Fibroblast of gingiva (primary cell): Measurements from ENCODE around the gene SPATA16.
"Not testable (repeated sequence)": the region's sequence is repeated elsewhere in the genome, so short reads cannot be mapped to it uniquely, and the experiment has no call there.

Experiments
- DNase-seq: peaks from one replicate; pipeline ENCODE4 v3.0.0-alpha.2; 2011; ENCODE audit warnings: low read depth

SPATA16 gene

DNA sequence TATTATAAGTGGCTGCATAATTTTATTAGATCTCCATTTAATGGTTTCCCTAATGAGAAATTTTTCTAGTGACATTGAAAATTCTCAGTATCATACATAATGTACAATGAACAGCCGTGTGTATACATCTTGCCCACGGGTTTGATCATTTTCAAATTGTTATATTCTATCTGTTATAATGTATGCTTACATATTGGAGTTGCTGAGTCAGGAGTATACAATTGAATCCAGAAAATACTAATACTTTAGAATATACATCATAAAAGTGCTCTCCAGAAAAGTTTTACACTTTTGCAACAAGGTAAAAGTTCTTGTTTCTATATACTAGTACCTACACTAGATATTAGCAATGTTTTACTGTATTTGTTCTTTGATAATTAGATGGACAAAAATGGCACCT, 82.8 kb downstream of the SPATA16 start:
- DNase-seq: no peak

DNA sequence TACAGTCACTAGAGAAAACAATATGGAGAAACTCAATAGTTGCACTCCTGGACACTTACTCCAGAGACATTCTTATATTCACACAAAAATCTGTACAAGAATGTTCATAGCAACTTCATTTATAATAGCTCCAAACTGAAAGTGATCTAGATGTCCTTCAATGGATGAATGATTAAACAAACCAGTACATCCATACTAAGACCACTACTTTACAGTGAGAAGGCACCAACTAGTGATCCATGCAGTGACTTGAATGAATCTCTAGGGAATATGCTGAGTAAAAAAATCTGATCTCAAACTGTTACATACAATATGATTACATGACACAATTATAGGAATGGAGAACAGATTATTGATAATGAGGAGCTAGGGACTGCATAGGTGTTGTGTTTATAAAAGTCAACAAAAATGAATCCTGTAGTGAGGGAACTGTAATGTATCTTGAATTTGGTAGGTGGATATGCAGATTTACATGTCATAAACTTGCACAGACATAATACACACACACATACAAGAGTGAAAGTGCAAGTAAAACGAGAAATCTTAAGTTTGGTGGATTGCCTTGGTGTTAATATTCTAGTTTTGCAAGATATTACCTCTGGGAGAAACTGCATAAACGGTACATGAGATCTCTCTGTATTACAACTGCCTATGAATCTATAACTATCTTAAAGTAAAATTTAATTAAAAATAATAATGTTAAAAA, 85.7 kb downstream of the SPATA16 start:
- DNase-seq: no peak

DNA sequence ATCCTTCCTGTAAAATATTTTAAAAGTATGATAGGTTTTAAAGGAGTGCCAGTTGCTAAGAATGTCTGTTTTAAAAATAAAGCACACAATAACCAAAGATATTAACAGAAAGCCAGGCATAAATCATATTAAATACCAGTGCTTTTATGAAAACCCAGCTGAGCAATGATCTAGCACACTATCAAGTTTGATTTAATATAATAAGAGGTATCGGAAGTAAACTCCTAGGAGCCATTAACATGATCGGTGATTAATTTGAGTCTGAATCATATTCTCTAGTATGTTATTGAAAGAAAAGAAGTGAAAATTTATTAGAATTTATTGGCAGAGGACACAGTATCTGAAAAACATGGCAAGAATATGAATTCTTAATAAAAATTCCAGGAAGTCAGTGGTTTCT, 91.7 kb downstream of the SPATA16 start:
- DNase-seq: no peak

DNA sequence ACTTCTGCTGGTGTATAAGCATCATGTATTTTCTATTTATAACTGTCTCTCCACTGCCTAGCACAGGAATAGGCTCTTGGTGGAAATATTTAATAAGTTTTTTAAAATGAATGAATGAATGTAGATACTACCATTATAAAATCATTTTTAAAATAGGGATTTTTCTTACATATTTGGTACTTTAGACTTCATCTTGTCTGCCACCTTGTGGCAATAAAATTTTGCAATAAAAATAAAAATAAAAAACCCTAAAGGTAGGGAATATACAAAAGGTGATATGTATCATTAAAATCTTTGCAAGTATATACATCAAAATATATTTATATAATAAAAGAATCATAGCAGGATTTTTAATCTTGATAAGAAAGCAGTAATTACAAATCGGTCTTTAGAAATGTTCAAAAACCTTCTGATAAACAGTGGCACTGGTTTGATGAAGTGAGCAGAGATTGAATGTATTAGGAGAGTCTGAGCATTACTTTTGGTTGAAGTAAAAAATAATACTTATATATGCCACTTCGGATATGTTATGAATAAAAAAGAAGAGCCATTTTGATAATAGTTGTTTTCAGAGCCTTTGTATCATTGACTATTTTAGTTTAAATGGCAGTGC, 95.2 kb downstream of the SPATA16 start:
- no peak for DNase-seq

DNA sequence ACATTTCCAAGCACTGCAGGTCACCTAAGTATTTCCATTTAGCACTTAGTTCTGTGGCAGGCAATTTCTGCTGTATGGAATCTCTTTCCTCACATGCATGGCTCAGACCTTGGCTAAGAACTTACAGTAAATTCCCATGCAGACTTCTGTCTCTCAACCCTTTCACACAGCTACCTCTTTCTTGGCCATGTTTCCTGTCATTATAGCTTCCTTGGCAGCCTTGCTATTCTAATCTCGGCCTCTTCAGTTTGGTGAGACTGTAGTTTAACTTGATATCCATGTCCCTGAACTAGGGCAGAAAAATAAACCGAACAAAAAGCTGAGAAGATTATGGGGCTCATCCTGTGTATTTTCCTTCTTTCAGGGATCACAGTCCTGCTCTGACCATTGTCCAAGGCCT, 96.0 kb downstream of the SPATA16 start:
- DNase-seq: no peak

DNA sequence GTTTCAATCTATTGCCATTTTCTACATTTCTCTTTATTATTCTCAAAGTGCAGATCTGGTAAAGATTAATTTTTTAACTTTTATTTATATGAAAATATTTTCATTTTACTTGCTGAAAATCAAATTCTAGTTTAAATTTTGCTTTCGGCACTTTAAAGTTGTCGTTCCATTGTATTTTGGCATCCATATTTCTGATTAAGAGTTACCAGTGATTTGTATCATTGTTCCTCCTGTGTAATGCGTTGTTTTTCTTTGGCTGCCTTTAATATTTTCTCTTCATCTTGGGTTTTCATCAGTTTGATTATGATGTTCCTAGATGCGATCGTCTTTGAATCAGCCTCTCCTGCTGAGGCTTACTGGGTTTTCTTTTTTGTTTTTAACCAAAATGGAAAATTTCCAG, 97.3 kb downstream of the SPATA16 start:
- no peak for DNase-seq

DNA sequence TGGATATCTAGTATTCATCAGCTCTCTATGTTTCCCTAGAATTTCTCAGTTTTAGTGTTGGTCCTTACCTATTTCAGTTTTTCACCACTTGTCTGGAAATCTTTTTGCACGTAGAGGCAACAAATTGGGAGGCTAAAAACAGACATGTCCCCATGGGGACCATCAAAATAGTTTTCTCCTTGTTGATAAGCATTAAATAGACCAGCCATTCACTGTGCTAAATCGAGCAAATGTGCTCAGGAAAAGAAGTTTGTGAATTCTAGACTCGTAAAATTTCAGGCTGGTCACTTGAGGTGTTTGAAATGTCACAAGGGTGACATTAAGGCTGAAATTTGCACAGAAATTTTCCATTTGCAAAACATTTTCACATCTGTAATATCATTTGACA, 102.6 kb downstream of the SPATA16 start:
- no peak for DNase-seq

DNA sequence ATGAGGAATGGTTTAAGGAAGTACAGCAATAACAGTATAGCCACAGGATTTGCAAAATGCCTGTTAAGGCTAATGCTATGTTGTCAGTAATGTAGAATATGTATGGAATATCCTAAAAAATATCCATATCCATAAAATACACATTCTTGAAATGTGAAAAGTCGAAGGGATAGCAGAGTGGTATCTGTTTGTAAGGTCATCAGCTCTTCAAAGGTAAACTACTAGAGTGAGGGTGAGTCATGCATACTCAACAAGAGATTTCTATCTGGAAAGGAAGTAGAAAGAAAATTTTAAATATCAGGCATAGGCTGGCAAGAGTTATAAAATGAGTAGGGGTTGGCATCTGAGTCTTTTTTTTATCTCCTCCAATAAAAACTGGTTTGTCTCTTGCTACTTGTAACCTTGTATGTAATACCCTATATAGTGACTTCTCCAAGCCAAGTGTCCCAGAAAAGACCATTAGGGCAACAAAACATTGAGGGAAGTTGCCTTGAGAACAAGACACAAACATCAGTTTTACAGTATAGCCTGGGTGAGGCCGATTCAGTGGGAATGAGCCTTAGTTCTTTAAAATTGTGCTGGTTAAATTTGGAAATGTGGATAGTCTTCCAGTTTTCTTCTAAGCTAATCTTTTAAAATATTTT, 103.1 kb downstream of the SPATA16 start:
- DNase-seq: no peak

DNA sequence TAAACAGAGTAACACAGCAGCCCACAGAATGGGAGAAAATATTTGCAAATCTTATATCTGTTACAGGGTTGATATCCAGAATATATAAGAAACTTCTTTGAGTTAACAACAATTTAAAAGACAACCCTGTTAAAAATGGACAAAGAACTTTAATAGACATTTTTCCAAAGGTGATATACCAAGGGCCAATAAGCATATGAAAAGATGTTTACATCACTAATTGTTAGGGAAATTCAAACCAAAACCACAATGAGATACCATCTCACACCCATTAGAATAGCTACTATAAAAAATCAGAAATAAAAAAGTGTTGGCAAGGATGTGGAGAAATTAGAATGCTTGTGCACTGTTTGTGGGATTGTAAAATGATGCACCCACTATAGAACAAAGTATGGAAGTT, 110.8 kb downstream of the SPATA16 start:
- no peak for DNase-seq

DNA sequence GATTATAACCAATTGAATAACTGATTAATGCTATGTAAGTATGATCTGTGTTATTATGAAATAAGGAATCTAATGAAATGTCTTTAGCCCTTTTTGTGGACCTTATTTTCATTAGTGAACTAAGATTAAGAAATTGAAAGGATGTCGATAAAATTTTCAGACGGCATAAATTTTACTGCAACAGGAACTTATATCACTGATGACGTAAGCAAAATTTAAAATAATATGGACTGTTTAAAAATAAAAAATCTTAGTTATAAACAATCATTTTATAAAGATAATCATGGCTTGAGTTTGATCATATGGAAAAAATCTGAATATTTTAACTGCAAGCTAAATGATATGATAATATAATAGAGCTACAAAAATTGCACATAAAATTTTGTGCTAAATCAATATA, 112.7 kb downstream of the SPATA16 start:
- no peak for DNase-seq

DNA sequence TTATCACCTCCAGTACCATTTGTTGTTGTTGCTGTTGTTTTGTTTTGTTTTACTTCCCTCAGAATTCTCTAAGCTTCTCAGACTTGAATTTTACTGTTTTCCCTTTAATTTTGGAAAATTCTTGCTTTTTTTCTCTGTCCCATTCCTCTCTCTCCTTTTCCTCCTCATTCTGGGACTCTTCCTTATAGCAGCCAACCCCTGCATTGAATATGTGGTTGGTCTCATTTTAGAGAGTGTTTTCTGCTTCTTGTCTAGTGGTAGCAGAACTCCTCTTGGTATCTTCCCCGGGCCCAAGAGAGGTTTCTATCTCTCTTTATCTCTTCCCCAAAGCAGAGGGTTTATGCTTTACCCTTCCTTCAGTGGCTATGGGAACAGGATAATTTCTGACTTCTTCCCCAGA, 113.6 kb downstream of the SPATA16 start:
- no peak for DNase-seq

DNA sequence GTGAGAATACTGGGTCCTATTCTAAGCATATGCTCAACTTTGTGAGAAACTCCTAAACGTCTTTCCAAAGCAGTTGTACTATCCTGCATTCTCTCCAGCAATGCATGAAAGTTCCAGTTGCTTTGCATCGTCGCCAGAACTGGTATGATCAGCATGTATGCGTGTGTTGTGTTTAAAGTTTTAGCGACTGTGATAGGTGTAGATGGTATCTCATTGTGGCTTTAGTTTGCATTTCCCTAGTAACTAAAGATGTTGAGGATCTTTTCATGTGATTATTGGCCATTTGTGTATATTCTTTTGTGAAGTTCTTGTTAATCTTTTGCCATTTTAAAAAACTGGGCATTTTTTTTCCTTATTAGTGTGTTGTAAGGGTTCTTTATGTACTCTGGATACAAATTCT, 115.1 kb downstream of the SPATA16 start:
- no peak for DNase-seq

DNA sequence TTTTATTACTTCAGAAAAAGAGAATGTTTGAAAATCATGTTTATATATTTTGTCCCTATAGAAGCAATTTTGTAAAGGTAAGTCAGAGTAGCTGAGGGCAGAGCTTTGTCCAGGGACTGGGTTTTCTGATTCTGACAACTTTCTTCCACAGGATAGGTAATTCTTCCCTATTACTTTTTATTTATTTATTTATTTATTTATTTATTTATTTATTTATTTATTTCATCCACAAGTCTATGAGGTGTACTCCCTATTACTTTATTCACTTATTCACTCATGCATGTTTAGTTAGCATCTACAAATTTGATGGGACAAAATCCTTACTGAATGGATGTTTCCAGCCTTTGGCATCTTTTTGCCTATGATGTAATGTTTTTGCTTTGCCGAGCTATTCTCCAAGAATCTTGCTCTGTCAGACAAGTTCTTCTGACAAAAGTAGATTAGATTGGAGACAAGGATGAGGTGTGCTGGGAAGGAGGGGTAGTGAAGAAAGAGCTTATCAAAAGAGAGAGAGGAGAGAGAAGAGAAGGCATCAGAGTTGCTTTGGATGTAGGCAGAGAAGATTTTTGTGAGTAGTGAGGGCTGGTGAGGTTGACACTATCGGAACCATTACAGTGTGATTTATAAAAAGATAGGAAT, 119.4 kb downstream of the SPATA16 start:
- no peak for DNase-seq

DNA sequence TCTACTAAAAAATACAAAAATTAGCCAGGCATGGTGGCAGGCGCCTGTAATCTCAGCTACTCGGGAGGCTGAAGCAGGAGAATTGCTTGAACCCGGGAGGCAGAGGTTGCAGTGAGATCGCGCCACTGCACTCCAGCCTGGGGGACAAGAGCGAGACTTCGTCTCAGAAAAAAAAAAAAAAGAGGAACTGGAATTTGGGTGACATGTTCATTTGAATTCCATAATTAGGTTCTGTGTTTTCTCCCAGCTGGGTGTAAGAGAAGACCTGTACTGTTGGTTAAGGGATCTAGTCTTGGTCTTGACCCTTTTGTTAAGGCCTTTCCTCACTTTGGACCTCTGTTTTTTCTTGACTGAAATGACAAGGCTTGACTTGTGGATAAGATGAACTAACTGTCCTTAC, 120.9 kb downstream of the SPATA16 start:
- DNase-seq: not testable (repeated sequence)

DNA sequence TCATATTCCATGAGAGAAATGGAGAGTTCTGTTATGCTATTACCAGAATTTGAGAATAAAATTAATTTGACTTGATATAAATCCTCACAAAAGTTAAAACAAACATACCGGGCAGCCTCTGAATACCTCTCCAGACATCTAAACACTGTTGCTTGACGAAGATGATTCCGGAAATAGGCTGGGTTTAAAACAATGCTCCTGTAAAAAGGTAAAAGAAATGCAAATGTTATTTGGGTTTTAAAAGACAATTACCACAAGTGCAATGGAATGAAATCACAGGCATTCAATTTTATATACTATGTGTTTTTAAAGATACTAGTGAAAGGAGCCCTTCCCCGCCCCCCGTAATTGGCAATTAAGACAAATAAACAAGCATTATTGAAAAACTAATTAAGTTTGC, 121.7 kb downstream of the SPATA16 start:
- no peak for DNase-seq

DNA sequence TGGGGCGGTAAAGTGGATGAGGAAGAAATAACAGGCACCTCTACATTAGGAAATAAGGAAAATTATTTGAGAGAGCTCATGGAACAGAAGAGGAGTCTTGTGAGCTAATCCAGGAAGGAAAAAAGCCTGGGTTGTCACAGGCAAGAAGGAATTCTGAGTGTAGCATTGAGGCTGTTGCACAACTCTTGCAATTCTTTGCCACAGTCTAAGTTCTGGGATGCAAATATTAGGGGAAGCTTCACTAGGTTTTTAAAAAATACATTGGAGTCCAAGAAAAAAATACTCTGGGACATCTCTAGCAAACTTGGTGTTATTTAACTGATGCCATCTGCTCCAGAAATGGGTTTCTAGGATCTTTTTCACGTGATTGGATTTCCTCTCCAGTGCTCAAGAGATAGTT, 122.3 kb downstream of the SPATA16 start:
- no peak for DNase-seq

DNA sequence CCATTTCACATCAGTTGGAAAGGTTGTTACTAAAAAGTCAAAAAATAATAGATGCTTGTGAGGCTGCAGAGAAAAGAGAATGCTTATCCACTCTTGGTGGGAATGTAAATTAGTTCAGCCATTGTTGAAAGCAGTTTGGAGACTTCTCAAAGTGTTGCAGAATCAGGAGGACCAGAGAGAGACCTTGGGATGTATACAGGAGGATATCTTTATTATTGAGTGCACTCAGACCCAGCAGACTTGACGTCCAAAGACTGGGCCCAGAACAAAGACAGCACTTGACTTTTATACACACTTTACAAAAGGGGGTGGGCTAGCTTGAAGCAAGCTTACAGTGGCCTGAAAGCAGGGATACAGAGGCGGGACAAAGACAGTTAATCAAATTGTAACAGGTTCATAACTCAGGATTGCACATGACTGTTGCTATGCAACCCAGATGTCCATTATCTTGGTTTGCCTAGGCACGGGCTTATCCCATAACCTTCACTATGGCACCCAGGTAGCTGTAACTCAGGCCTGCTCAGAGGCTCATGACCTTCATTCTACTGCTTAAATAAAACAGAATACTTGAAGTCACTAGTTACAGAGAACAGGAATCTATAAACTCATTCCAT, 127.7 kb downstream of the SPATA16 start:
- no peak for DNase-seq

DNA sequence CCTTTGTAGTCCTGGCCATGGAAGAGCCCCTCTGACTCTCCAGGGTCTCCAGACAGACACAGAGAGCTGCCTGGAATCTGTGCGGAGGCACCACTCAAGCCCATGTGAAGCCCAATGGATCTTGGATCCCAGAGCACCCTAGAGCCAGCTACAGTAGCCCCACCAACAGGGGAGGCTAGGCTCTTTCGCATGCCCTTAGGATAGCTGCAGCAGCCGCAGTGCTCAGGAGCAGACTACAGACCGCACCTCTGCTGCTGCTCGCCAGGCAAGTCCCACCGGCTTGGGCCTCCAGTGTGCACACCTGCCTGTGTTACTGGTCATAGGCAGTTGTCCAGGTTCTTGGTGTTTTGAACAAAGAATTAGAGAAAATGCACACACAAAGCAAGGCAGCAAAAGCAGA, 131.6 kb downstream of the SPATA16 start:
- no peak for DNase-seq

DNA sequence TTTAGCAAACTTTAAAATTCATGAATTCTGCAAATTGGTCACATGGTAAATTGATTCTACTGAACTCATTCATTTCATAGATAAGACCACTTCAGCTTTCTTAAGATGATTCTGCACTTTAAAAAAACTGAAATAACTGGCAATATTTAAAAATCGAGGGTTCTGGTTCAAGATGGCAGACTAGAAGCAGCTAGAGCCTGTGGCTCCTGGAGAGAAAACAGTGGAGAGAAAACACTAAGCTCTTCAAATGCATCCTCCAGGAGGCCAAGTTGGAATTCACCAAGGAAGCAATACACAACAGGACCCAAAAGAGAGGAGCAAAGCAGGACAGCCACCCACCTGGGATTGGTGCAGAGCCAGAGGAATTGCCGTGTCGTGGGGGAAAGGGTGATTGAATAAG, 132.1 kb downstream of the SPATA16 start:
- DNase-seq: no peak

DNA sequence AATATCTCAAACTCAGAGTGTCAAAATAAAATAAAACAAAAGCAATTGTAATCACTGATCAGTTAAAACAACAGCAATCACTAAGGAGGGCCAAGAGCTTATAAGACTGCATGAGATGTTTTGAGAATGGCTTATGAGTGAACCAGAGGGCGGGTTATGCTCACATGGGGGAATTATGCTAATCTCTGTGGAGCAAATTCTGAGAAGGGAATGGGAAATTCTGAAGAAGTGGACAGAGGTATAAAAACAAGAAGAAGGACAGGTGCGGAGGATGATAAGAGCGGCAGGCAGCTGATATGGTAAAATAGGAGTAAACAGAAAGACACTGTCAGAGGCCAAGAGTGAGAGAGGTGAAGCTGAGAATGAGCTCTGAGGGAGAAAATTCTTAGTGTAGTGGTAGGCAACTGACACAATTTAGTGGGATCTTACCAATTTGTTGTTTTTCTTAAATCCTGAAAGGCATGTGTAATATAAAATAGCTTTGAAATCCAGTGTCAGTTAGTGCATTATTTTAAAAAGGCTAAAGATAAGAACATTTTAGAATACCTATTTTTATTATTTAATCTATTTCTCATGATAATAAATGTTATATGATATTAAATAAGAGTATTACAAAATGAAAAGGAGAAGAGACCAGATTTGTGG, 133.8 kb downstream of the SPATA16 start:
- DNase-seq: no peak

DNA sequence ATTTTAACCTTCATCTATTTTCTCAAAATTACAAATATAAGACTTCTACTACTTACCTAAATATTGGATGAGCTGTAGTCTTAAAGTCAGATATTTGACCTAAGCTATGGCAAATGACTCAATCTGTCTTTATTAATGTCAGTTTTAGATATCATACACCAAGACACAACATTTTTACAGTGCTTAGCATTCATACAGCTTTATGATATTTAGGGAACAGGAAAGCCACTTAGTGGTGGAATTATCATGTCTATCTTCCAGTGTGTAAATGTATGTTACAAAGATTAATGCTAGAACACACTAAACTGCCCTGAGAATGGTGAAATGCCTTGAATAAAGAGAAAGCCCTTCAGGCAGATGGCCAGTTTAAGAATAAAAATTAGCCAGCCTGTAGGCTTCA, 135.0 kb downstream of the SPATA16 start:
- no peak for DNase-seq

DNA sequence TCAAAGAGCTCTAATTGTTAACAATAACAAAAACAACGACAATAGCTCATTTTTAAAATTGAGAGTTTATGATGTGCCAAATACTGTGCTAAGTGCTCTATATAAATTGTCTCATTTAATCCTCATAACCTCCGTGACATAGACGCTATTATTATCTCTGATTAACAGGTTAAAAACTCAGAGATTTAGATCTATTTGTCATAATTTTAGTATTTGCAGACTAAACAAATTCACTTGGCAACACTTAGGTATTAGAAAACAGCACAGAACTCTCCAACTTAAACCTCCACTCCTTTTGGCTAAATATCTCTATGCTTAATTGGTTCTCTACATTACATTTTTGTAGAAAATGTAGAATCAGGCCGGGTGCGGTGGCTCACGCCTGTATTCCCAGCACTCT, 136.4 kb downstream of the SPATA16 start:
- no peak for DNase-seq
